22Rv1 (cell line): Measurements from ENCODE around the gene XIRP1.

ENCODE experiments used
- ZFX ChIP-seq: fragments of 450-650 bp; IDR thresholded peaks from 2 replicates; pipeline ENCODE4 v1.6.1; 2017; ENCODE audit warnings: antibody characterized with exemption, borderline replicate concordance
- TF ChIP-seq, protein P1 (sequence below): fragments of 450-650 bp; IDR thresholded peaks from 2 replicates; pipeline ENCODE4 v1.5.1; 2017; ENCODE audit warnings: mild to moderate bottlenecking

DNA sequence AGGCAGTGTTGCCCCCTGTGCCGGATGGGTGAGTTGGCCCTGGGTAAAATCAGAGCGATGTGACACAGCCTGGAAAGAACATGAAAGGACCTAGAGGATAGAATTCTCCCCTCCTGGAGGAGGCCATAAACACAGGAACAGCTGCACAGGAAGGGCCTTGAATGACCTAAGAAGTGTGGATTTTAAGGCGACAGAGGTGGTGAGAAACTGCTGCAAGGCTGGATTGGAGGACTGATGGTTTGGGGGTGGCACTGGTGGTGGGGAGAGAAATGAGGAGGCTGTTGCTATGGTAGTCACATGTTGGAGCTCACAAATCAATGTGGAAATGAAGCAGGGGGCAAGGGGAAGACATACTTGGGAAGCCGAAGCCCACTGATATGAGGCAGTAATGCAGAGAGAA lies 13.8 kb downstream of the XIRP1 start:
- no peak for TF ChIP-seq ZFX
- TF ChIP-seq, protein P1, sequence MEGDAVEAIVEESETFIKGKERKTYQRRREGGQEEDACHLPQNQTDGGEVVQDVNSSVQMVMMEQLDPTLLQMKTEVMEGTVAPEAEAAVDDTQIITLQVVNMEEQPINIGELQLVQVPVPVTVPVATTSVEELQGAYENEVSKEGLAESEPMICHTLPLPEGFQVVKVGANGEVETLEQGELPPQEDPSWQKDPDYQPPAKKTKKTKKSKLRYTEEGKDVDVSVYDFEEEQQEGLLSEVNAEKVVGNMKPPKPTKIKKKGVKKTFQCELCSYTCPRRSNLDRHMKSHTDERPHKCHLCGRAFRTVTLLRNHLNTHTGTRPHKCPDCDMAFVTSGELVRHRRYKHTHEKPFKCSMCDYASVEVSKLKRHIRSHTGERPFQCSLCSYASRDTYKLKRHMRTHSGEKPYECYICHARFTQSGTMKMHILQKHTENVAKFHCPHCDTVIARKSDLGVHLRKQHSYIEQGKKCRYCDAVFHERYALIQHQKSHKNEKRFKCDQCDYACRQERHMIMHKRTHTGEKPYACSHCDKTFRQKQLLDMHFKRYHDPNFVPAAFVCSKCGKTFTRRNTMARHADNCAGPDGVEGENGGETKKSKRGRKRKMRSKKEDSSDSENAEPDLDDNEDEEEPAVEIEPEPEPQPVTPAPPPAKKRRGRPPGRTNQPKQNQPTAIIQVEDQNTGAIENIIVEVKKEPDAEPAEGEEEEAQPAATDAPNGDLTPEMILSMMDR: no peak
